SIG-M5 treated with dmso at 0.1 percent for 504 hours (cell line): Measurements from ENCODE around the gene CPN2.
A peak's percentile ranks its signal among the peaks of the same experiment; 100 is the strongest.

Experiments
- DNase-seq: peaks from one replicate; lab custom pipeline; 2025; ENCODE audit not compliant: unreplicated experiment; lab: John Stamatoyannopoulos, UW

CPN2 gene

DNA sequence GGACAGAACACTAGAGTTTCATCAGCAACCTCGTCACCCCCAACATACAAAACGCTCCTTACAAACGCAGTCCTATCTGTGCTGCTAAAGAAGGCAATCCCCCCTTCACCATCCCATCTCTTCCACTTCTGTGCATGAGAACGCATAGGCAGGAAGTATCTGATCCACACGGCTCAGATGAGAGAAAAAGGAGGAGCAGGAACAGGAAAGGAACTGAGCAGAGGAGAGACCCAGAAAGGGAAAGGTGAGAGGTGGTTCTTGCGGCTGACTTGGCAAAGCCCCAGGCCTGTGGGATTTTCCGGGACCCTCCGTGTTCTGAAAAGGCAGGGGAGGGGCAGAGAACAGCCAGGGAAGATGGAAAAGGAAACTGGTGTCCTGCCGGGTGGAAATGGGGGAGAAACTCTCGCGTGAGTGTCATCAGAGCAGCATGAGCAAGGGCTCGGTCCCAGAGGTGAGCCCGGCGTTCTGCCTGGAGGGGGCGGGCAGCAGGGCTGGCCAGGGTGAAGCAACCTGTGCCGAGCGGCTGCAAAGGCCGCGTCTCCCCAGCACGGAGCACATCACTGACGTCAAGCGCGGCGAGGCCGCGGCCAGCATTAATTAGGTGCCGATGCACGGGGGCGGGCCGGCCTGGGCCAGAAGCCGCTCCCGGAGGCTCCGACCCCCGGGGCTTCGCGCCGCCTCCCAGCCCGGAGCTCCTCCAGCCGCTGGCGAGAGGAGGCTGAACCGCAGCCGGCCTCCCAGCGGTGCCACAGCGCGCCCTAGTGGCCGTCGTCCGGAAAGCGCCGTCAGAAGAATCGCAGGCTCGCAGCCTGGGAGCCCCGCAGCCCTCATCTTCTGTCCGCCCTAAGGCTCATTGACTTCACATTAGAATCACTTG lies 35.8 kb downstream of the CPN2 start:
- DNase-seq = peak; percentile 71

GRCh38 chr3:194314388-194315068 lies 36.6 kb downstream of the CPN2 start:
- no peak for DNase-seq

- DNase-seq = no peak
Measured at GRCh38 chr3:194313560-194314387, 37.4 kb downstream of the CPN2 start.

GRCh38 chr3:194312743-194313281 lies 38.3 kb downstream of the CPN2 start:
- no peak for DNase-seq

DNA sequence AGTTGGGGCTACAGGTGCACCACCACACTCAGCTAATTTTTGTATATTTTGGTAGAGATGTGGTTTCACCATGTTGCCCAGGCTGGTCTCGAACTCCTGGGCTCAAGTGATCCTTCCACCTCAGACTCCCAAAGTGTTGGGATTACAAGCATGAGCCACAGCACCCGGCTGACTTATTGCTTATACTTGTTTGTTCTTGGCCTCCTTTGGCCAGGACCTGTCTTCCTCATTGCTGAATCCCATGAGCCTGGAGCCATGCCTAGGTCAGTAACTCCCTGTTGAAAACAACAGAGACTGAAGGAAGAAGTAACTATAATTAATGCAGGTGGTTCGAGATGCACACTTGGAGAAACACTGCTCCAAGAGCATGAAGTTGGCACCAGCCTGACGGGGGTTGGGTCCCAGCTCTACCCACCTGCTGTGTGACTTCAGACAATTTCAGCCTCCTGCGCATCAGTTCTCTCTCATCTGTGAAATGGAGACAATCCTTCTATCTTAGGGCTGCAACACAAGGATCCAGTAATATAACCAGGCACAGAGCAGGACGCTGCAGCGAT lies 38.9 kb downstream of the CPN2 start:
- no peak for DNase-seq

DNA sequence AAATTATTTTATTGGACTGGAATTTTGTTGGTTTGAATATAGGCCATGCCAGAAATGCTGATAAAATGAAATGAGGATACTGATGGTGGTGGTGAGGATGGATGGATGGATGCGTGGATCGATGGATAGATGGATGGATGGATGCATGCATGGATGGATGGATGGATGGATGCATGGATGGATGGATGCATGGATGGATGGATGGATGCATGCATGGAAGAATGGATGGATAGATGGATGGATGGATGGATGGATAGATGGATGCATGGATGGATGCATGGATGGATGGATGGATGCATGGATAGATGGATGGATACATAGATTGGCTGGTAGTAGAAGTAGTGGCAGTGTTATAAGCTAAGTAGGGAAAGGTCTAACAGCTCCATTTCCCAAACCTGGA lies 40.1 kb downstream of the CPN2 start:
- DNase-seq = no peak

- no peak for DNase-seq
Measured at GRCh38 chr3:194310060-194310835, 40.9 kb downstream of the CPN2 start.

DNA sequence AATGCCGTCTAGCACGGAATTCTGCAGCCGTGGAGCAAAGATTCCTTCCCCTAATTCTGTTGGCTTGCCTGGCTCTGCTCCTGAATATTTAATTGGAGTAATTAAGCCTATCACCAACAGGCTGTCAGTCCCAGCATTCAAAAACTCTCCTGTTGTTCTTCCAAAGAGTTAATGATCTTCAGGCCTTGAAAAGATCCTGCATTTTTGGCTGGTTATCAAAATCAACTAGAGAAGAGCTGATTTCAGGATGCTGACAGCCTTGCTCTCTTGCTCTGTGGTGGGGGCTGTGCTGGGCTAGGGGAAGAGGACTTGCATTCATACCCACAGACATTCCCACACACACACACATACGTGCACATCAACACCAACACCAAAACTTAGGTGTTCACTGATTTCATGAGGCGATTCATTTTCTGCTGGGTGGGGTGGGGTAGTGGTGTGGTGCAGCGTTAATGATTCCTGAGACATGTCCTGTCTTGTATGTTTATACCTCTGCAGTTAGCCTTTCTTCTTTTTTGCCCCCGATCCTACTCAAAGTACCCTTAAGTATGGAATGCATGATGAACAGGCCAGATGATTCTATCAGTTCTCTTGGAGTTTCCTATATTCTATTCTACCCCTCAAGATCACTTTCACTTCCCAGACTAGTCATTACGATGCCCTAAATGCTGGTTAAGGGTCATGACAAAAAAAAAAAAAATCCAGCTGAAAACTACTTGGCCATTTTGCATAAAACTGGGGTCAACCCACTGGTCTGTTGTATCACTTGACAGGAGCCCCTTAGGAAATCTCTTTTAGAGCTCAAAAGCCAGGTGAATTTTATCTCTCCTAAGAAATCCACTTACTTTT lies 42.3 kb downstream of the CPN2 start:
- no peak for DNase-seq

DNA sequence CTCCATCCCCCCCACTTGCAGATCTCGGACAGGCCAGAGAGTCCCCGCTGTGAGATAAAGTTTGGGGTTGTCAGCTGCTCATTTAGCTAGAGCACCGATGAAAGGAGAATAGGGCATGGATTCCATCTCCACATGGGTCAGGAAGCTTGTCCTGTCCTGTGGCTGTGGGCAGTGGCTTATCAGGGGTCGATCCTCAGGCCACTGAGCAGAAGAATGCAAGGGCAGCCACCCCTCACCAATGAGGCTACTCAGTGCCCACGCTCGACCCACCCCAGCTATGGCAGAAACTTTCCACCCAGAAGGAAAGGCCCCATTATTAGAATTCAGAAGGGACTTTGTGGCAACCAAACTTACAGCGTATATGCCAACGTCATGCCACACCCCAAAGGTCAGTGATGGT lies 43.3 kb downstream of the CPN2 start:
- DNase-seq = no peak

DNA sequence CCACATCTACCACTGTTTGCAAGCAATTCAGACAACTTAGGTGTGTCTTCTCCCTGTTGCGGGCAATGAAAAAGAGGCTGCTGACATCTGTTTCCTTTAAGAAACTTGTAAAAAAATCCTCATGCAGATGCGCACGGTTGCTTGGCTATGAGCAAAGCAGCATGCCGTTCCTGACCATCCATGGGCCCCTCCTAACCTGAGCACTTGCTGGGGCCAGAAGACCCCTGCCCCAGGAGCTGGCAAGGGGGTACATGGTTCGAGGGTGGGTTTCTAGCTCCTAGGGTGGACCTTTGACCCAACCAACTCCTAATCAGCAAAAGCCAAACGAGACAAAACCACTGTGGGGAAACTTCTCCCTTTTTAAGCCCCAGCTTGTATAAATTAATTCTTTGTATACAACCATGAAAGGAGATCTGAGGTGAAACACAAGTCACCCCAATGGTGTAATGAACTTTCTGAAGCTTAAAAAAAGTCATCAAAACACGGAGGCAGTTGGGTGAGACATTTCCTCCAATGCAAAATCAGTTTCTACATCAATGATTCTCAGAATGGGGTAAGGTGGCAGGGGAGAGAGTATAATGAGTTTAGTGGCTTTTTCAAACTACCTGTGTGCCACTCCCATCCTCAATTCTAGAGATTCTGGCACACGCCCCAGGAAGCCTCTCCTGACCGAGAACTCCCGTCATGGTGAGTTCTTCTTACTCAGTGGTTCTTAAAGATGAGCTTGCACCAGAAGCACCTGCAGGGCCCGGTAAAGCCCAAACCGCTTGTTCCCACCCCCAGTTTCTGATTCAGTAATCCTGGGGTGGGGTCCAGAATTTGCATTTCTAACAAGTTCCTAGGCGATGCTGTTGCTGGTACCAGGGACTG lies 44.1 kb downstream of the CPN2 start:
- no peak for DNase-seq

GRCh38 chr3:194306109-194306686 lies 44.9 kb downstream of the CPN2 start:
- no peak for DNase-seq

GRCh38 chr3:194305356-194306108 lies 45.6 kb downstream of the CPN2 start:
- no peak for DNase-seq

GRCh38 chr3:194304186-194304917 lies 46.8 kb downstream of the CPN2 start:
- DNase-seq = no peak

DNA sequence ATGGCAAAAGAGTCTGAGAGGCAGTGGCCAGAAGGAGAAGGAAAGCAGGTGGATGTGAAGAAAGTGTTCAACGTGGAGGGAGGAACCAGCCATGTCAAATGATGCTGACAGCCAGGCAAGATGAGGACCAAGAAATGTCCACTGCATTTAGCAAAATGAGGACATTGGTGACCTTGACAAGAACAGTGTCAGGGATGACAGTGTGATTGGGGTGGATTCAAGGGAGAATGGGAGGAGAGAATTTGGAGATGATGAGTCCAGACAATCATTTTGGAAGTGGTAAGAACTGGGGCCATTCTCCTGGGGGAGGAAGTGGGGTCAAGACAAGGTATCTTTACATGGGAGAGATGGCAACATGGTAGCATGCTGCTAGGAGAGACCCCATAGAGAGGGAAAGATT lies 47.4 kb downstream of the CPN2 start:
- no peak for DNase-seq

- no peak for DNase-seq
Measured at GRCh38 chr3:194301730-194302129, 49.4 kb downstream of the CPN2 start.

- DNase-seq = no peak
Measured at GRCh38 chr3:194300936-194301335, 50.2 kb downstream of the CPN2 start.

DNA sequence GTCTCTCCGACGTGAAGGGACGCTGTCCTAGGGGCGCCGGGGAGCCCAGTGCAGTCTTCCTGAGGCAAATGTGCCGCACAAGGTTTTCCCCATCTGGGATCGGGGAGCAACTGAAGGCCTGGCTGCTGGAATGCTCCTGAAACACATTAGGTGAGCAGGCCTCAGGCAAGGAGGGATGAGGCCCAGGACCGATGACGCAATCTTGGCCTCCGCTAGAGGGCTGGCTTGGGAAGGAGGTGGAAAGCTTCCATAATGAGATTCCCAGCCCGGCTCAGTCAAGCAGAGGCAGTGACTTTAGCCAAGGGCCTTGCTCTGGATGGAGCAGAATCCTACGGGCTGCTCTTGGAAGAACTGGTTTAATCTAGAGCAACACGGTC lies 50.8 kb downstream of the CPN2 start:
- no peak for DNase-seq
